Keratinocyte (primary cell): Measurements from ENCODE around the gene CYP2F1. TPM values are rescaled to one million over a fixed set of nuclear protein-coding genes. Genes with fewer than 3 reads are reported as not detected.
"Not testable (repeated sequence)": the region's sequence is repeated elsewhere in the genome, so short reads cannot be mapped to it uniquely, and the experiment has no call there.

Experiments
- DNase-seq: peaks from one replicate; pipeline ENCODE4 v3.0.0-alpha.2; 2011; ENCODE audit warnings: low read depth, missing footprints, low spot score
- FAIRE-seq: peaks from 2 replicates; lab custom pipeline; 2011; peaks lifted over from hg19 to GRCh38; lab: Jason Lieb, UNC
- H2AFZ ChIP-seq: 2 replicates; pipeline ENCODE4 v1.6.0; 2012; ENCODE audit warnings: low read length, control low read depth, inconsistent platforms; ENCODE audit not compliant: control insufficient read depth
- H3K27ac ChIP-seq: 2 replicates; pipeline ENCODE4 v1.5.1; 2011; ENCODE audit warnings: low read length; ENCODE audit not compliant: control insufficient read depth, insufficient read depth
- H3K27me3 ChIP-seq: 3 replicates; pipeline ENCODE4 v1.6.0; 2011; ENCODE audit warnings: low read length; ENCODE audit not compliant: control insufficient read depth, insufficient read depth; ENCODE audit errors: extremely low read depth
- H3K36me3 ChIP-seq, 2 experiments: 2 replicates in 1 of 2; 3 replicates in 1 of 2; pipeline ENCODE4 v1.5.1; 2011; ENCODE audit warnings: low read length in 2 of 2, mild to moderate bottlenecking in 1 of 2; ENCODE audit not compliant: control insufficient read depth in 2 of 2, insufficient read depth in 2 of 2; ENCODE audit errors: extremely low read depth in 1 of 2
- H3K4me1 ChIP-seq: 3 replicates; pipeline ENCODE4 v1.5.1; 2011; ENCODE audit warnings: low read length; ENCODE audit not compliant: control insufficient read depth, insufficient read depth; ENCODE audit errors: extremely low read depth
- H3K4me2 ChIP-seq: 3 replicates; pipeline ENCODE4 v1.6.0; 2011; ENCODE audit warnings: low read depth, low read length; ENCODE audit not compliant: control insufficient read depth, insufficient read depth; ENCODE audit errors: extremely low read depth
- H3K4me3 ChIP-seq, 3 experiments: fragments of 200-600 bp in 1 of 3; sonication (generic) in 1 of 3; 2 replicates in 2 of 3; 3 replicates in 1 of 3; pipeline ENCODE4 v1.5.1; 2011 to 2016; ENCODE audit warnings: low read length in 3 of 3, mild to moderate bottlenecking in 3 of 3, control low read depth in 2 of 3, inconsistent platforms in 1 of 3, low read depth in 1 of 3, mixed read lengths in 1 of 3, mixed run types in 1 of 3, moderate library complexity in 1 of 3; ENCODE audit not compliant: control insufficient read depth in 2 of 3, insufficient read depth in 2 of 3; ENCODE audit errors: extremely low read depth in 1 of 3
- H3K79me2 ChIP-seq: 2 replicates; pipeline ENCODE4 v1.6.0; 2012; ENCODE audit warnings: low read length; ENCODE audit not compliant: control insufficient read depth, insufficient read depth
- H3K9ac ChIP-seq: 3 replicates; pipeline ENCODE4 v1.6.0; 2011; ENCODE audit warnings: low read length; ENCODE audit not compliant: control insufficient read depth, insufficient read depth; ENCODE audit errors: extremely low read depth
- H3K9me1 ChIP-seq: 3 replicates; pipeline ENCODE4 v1.6.0; 2011; ENCODE audit warnings: low read length; ENCODE audit not compliant: control insufficient read depth, insufficient read depth; ENCODE audit errors: extremely low read depth
- H3K9me3 ChIP-seq: 2 replicates; pipeline ENCODE4 v1.5.1; 2012; ENCODE audit warnings: low read depth, low read length; ENCODE audit not compliant: control insufficient read depth
- H4K20me1 ChIP-seq: 3 replicates; pipeline ENCODE4 v1.6.0; 2011; ENCODE audit warnings: low read length; ENCODE audit not compliant: control insufficient read depth, insufficient read depth; ENCODE audit errors: extremely low read depth
- CTCF ChIP-seq, 3 experiments: IDR thresholded peaks in 1 of 3; conservative IDR thresholded peaks in 1 of 3; optimal IDR thresholded peaks in 1 of 3; 2 replicates in 2 of 3; 3 replicates in 1 of 3; pipeline versions ENCODE3 to v1.5.1; 2011; ENCODE audit warnings: low read length in 3 of 3, mild to moderate bottlenecking in 3 of 3, moderate library complexity in 2 of 3, control low read depth in 1 of 3, inconsistent platforms in 1 of 3; ENCODE audit not compliant: insufficient read depth in 2 of 3; ENCODE audit errors: extremely low read depth in 1 of 3
- EZH2 ChIP-seq: IDR thresholded peaks from one replicate; pipeline ENCODE4 v1.6.1; 2012; ENCODE audit warnings: inconsistent platforms, mild to moderate bottlenecking, low read length, moderate library complexity
- dilution Hi-C: fragments of 300-500 bp; cut with MboI; formaldehyde crosslinking; loops from one replicate; pipeline ENCODE4 v1.7.0; 2020; ENCODE audit warnings: low sequenced_read_pairs; ENCODE audit not compliant: extremely low pct_ligation_motif_present
- polyA plus RNA-seq, 5 experiments: library from polyadenylated mRNA; depleted of rRNA in 3 of 5; stranded (reverse) in 3 of 5; stranded (forward) in 1 of 5; unstranded in 1 of 5; fragments of >200 nt; gene quantifications; 1 replicate in 1 of 5; 2 replicates in 3 of 5; 3 replicates in 1 of 5; pipeline versions ENCODE4 v1.2.1 to v1.2.3, GENCODE V29; 2011 to 2012; ENCODE audit warnings: missing spikeins in 2 of 5, low read depth in 1 of 5, low replicate concordance in 1 of 5

CYP2F1 gene
- polyA plus RNA-seq, 1 donor (not counting 4 experiments of a cell fraction or from before 2014, with no cell fraction given): not detected

- no peak overlapping the region for H3K9ac ChIP-seq
- no peaks in the 10 kb centered on the region for H3K9me1 ChIP-seq
- no peaks in the 10 kb centered on the region for H3K79me2 ChIP-seq
- dilution Hi-C loops: no loop called here
- no peaks in the 10 kb centered on the region for H3K36me3 ChIP-seq
- no peak overlapping the region for H3K4me2 ChIP-seq
- H4K20me1 ChIP-seq: no peaks in the 10 kb centered on the region
- H3K4me3 ChIP-seq: no peak overlapping the region
- H3K27me3 ChIP-seq: no peaks in the 10 kb centered on the region
- no peaks in the 10 kb centered on the region for H3K9me3 ChIP-seq
- FAIRE-seq (no peak), DNase-seq (no peak)
- no peak overlapping the region for H2AFZ ChIP-seq
- TF ChIP-seq CTCF (optimal IDR thresholded peaks at IDR 0.05 in 1 of 3, IDR thresholded peaks at IDR 0.05 in 1 of 3, conservative IDR thresholded peaks at IDR 0.05 in 1 of 3; ENCODE audit: extremely low read depth in 1 of 3, insufficient read depth in 2 of 3, low read length in 3 of 3) (no peak), EZH2 (no peak)
- no peak overlapping the region for H3K27ac ChIP-seq
- H3K4me1 ChIP-seq: no peaks in the 10 kb centered on the region
Observed at GRCh38 chr19:41149831-41150230, 35.6 kb downstream of the CYP2F1 start.

- H3K27me3 ChIP-seq, H3K4me2 ChIP-seq, H3K79me2 ChIP-seq, H4K20me1 ChIP-seq, H3K9me3 ChIP-seq, H3K27ac ChIP-seq, H3K4me3 ChIP-seq, dilution Hi-C loops, H3K4me1 ChIP-seq, H2AFZ ChIP-seq, FAIRE-seq, H3K36me3 ChIP-seq, H3K9me1 ChIP-seq, DNase-seq, H3K9ac ChIP-seq: not testable (repeated sequence)
Observed at GRCh38 chr19:41150986-41151385, 36.8 kb downstream of the CYP2F1 start.

GRCh38 chr19:41154060-41154459 lies 39.8 kb downstream of the CYP2F1 start:
- no peaks in the 10 kb centered on the region for H3K4me1 ChIP-seq
- H3K9me1 ChIP-seq: no peaks in the 10 kb centered on the region
- H4K20me1 ChIP-seq: no peaks in the 10 kb centered on the region
- H2AFZ ChIP-seq: no peak overlapping the region
- no peak for FAIRE-seq
- DNase-seq: no peak
- TF ChIP-seq EZH2 (no peak), CTCF (optimal IDR thresholded peaks at IDR 0.05 in 1 of 3, IDR thresholded peaks at IDR 0.05 in 1 of 3, conservative IDR thresholded peaks at IDR 0.05 in 1 of 3; ENCODE audit: extremely low read depth in 1 of 3, insufficient read depth in 2 of 3, low read length in 3 of 3) (no peak)
- no peak overlapping the region for H3K27ac ChIP-seq
- no peak overlapping the region for H3K4me3 ChIP-seq
- H3K9ac ChIP-seq: no peak overlapping the region
- H3K9me3 ChIP-seq: no peaks in the 10 kb centered on the region
- dilution Hi-C loops: no loop called here
- H3K36me3 ChIP-seq: no peaks in the 10 kb centered on the region
- H3K27me3 ChIP-seq: no peaks in the 10 kb centered on the region
- H3K4me2 ChIP-seq: no peak overlapping the region
- no peaks in the 10 kb centered on the region for H3K79me2 ChIP-seq
